ENCODE data around the gene FAR2. TPM values are rescaled to one million over a fixed set of nuclear protein-coding genes. Genes with fewer than 3 reads are reported as not detected.

Gene FAR2
- total and polyA plus RNA-seq, 2 donors (not counting 3 experiments of a cell fraction or from before 2014, with no cell fraction given): 32.3 to 61.7 TPM

DNA sequence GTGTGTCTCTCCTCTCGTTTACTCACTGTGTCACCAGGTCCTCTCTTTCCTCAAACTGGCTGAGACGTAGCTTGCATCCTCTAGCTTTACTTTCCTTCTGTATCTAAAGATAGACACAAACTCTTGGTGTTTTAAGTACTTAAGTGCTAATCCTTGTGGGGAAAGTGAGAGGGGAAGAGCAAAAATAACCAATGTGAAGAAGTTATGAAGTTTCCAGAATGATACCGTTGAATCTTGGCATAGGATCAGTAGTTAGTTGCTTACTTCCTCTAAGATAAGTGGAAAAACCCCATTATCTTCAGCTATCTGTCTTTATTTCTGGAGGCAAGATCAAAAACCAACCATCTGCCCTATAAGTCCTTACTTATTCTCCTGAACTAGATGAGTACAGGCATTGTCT is 10.6 kb downstream of the FAR2 start:
- no TSS peak for BruUV-seq (replicated peaks)
- POLR2A ChIA-PET: no interaction called here
- no peaks in the 10 kb centered on the region for H3K9me3 ChIP-seq (replicated peaks; ENCODE audit: control insufficient read depth, insufficient read depth, low read length)
- no peaks in the 10 kb centered on the region for H4K20me1 ChIP-seq (replicated peaks; ENCODE audit: control insufficient read depth, extremely low read depth, insufficient read depth, low read length)
- TF ChIP-seq POLR2AphosphoS5 (IDR thresholded peaks at IDR 0.05; ENCODE audit: insufficient read depth, low read depth, low read length): no peak
- TF ChIP-seq JUN (IDR thresholded peaks at IDR 0.05; ENCODE audit: borderline replicate concordance, insufficient read depth, insufficient read length, low read depth): no peak
- no peak for TF ChIP-seq MYC (IDR thresholded peaks at IDR 0.05; ENCODE audit: low read depth, low read length)
- TF ChIP-seq, protein P1, sequence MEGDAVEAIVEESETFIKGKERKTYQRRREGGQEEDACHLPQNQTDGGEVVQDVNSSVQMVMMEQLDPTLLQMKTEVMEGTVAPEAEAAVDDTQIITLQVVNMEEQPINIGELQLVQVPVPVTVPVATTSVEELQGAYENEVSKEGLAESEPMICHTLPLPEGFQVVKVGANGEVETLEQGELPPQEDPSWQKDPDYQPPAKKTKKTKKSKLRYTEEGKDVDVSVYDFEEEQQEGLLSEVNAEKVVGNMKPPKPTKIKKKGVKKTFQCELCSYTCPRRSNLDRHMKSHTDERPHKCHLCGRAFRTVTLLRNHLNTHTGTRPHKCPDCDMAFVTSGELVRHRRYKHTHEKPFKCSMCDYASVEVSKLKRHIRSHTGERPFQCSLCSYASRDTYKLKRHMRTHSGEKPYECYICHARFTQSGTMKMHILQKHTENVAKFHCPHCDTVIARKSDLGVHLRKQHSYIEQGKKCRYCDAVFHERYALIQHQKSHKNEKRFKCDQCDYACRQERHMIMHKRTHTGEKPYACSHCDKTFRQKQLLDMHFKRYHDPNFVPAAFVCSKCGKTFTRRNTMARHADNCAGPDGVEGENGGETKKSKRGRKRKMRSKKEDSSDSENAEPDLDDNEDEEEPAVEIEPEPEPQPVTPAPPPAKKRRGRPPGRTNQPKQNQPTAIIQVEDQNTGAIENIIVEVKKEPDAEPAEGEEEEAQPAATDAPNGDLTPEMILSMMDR (IDR thresholded peaks at IDR 0.05; ENCODE audit: extremely low read depth in 1 of 2, insufficient read depth in 1 of 2, low read depth in 1 of 2, low read length in 2 of 2): no peak
- TF ChIP-seq GATA2 (IDR thresholded peaks at IDR 0.05; ENCODE audit: insufficient read depth, insufficient read length, low read depth, low read length): no peak
- TF ChIP-seq POLR2A (IDR thresholded peaks at IDR 0.05; ENCODE audit: low read depth, low read length): no peak
- TF ChIP-seq, protein P2, sequence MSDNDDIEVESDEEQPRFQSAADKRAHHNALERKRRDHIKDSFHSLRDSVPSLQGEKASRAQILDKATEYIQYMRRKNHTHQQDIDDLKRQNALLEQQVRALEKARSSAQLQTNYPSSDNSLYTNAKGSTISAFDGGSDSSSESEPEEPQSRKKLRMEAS (IDR thresholded peaks at IDR 0.05; ENCODE audit: insufficient read depth, insufficient read length): no peak
- TF ChIP-seq FOS (IDR thresholded peaks at IDR 0.05; ENCODE audit: borderline replicate concordance, insufficient read depth, low read length): no peak
- TF ChIP-seq EZH2 (IDR thresholded peaks at IDR 0.05; ENCODE audit: borderline replicate concordance, low read depth, low read length, severe bottlenecking): no peak
- DNase-seq (ENCODE audit: low read depth, low spot score) (no peak), FAIRE-seq (no peak)
- peaks cover 40% of the 10 kb centered on the region for H3K4me1 ChIP-seq (ENCODE audit: control insufficient read depth, extremely low read depth, insufficient read depth, low read length)
- no peak overlapping the region for H2AFZ ChIP-seq (ENCODE audit: low read depth, low read length)
- H3K4me2 ChIP-seq (ENCODE audit: insufficient read depth, low read length): no peak overlapping the region
- H3K79me2 ChIP-seq (ENCODE audit: control insufficient read depth, insufficient read depth, low read length): peaks cover 78% of the 10 kb centered on the region
- no peak overlapping the region for H3K27ac ChIP-seq (ENCODE audit: insufficient read depth, low read depth, low read length)
- H3K4me3 ChIP-seq (replicated peaks in 1 of 3; ENCODE audit: insufficient read depth in 1 of 3, low read depth in 1 of 3, low read length in 3 of 3): no peak overlapping the region
- no peaks in the 10 kb centered on the region for H3K27me3 ChIP-seq (ENCODE audit: control insufficient read depth in 2 of 2, insufficient read depth in 2 of 2, low read length in 2 of 2)
- dilution Hi-C loops (cut with MboI; ENCODE audit: extremely low pct_ligation_motif_present, low sequenced_read_pairs) (no loop called here), intact Hi-C loops (cut with micrococcal nuclease) (no loop called here)
- CTCF ChIA-PET: interaction anchor here (1.0 kb wide), 1 partner anchor 13 kb away, joined by 3 read pairs; no protein-coding TSS in a partner anchor
- H3K36me3 ChIP-seq (ENCODE audit: control insufficient read depth in 2 of 2, extremely low read depth in 1 of 2, insufficient read depth in 2 of 2, low read length in 2 of 2): no peaks in the 10 kb centered on the region
- no peak overlapping the region for H3K9ac ChIP-seq (replicated peaks; ENCODE audit: extremely low read depth, insufficient read depth, low read length)
- H3K9me1 ChIP-seq (replicated peaks; ENCODE audit: control insufficient read depth, extremely low read depth, insufficient read depth, low read length): no peaks in the 10 kb centered on the region

Data from endothelial cell of umbilical vein (primary cell).